Astrocyte (in vitro differentiated cells and primary cell): ENCODE data around the gene MRRF.

Experiments used
- EZH2 ChIP-seq: IDR thresholded peaks from 2 replicates; pipeline ENCODE4 v1.6.1; 2012; ENCODE audit warnings: mild to moderate bottlenecking, low read length, inconsistent platforms; ENCODE audit not compliant: insufficient read depth
- TF ChIP-seq, protein P1 (sequence below): IDR thresholded peaks from 2 replicates; pipeline ENCODE4 v1.5.1; 2011; ENCODE audit warnings: low read depth, mild to moderate bottlenecking, inconsistent platforms, low read length, moderate library complexity; ENCODE audit not compliant: insufficient read depth

DNA sequence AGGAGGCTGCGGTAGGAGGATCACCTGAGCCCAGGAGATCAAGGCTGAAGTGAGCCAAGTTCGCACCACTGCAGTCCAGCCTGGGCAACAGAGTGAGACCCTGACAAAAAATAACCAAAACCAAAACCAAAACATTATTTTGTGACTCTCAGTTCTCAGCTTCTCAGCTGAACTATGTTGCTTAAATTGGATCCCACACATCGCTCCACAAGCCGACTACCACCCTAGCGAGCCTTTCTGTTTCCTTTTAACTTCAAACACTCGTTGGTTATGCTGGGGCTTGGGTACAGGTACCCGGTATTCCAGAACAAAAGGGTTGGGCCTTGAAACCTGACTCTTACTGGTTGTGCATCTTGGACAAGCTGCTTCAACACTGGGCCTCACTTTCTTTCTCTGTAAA lies 102.4 kb downstream of the MRRF start:
- TF ChIP-seq, protein P1, sequence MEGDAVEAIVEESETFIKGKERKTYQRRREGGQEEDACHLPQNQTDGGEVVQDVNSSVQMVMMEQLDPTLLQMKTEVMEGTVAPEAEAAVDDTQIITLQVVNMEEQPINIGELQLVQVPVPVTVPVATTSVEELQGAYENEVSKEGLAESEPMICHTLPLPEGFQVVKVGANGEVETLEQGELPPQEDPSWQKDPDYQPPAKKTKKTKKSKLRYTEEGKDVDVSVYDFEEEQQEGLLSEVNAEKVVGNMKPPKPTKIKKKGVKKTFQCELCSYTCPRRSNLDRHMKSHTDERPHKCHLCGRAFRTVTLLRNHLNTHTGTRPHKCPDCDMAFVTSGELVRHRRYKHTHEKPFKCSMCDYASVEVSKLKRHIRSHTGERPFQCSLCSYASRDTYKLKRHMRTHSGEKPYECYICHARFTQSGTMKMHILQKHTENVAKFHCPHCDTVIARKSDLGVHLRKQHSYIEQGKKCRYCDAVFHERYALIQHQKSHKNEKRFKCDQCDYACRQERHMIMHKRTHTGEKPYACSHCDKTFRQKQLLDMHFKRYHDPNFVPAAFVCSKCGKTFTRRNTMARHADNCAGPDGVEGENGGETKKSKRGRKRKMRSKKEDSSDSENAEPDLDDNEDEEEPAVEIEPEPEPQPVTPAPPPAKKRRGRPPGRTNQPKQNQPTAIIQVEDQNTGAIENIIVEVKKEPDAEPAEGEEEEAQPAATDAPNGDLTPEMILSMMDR: no peak
- TF ChIP-seq EZH2: no peak
